NCI-H2171 (cell line): ENCODE results near the gene GET3.
A peak's percentile ranks its signal among the peaks of the same experiment; 100 is the strongest.
"Not testable (repeated sequence)": the region's sequence is repeated elsewhere in the genome, so short reads cannot be mapped to it uniquely, and the experiment has no call there.

Experiments
- DNase-seq: peaks from one replicate; lab custom pipeline; 2025; lab: John Stamatoyannopoulos, UW

Gene GET3

GRCh38 chr19:12792051-12792852 is 55.0 kb downstream of the GET3 start:
- peak; percentile 75 for DNase-seq

- no peak for DNase-seq
These were observed 55.6 kb downstream of the GET3 start for GRCh38 chr19:12792853-12793289.

- DNase-seq, result peak; percentile 85
These were observed 56.2 kb downstream of the GET3 start for GRCh38 chr19:12793290-12794195.

GRCh38 chr19:12794196-12794941 is 57.1 kb downstream of the GET3 start:
- DNase-seq, result no peak

- DNase-seq, result no peak
These were observed 57.7 kb downstream of the GET3 start for GRCh38 chr19:12794971-12795381.

GRCh38 chr19:12796146-12797071 is 59.1 kb downstream of the GET3 start:
- peak; percentile 74 for DNase-seq

GRCh38 chr19:12797141-12797587 is 59.9 kb downstream of the GET3 start:
- DNase-seq, result no peak

GRCh38 chr19:12797607-12798006 is 60.3 kb downstream of the GET3 start:
- DNase-seq, result not testable (repeated sequence)
